GM18907 (cell line): Measurements from ENCODE around the gene PHOX2A.

Experiments used
- ATAC-seq: cut with Tn5 transposase; IDR thresholded peaks from one replicate; pipeline ENCODE4 v1.9.1; 2021; ENCODE audit warnings: mild to moderate bottlenecking, moderate library complexity; ENCODE audit not compliant: unreplicated experiment

Gene PHOX2A

DNA sequence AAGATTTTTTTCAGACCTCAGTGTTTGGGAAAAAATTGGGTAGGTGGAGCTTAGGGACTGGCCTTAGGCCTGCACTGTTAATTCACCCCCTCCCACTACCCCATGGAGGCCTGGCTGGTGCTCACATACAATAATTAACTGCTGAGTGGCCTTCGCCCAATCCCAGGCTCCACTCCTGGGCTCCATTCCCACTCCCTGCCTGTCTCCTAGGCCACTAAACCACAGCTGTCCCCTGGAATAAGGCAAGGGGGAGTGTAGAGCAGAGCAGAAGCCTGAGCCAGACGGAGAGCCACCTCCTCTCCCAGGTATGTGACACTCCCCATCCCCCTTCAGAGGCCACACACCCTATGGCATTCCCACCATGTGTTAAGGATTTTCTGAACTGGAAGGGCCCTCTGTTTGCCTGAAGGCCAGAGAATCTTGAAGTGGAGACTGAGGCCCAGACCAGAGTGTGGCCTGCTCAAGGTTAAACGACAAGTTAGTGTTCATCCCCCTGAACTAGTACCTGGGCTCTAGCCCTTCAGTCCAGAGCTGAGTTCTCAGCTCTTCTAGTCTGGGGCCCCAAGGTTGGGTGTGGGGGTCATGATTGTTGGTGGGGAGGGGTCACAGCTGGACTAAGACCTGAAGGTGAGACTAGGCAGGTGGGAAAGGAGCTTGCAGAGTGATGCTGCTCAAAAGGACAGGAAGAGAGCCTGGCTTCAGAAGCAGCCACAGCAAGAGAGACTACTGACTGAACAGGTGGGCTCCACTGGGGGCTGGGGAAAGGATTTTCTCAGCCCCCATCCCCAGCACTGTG is 54.3 kb downstream of the PHOX2A start:
- ATAC-seq: no peak
